Measurements from ENCODE around the gene CPZ. TPM values are rescaled to one million over a fixed set of nuclear protein-coding genes. Genes with fewer than 3 reads are reported as not detected.

CPZ gene
- total RNA-seq, 1 donor from 2014 or later: 0.27 TPM

DNA sequence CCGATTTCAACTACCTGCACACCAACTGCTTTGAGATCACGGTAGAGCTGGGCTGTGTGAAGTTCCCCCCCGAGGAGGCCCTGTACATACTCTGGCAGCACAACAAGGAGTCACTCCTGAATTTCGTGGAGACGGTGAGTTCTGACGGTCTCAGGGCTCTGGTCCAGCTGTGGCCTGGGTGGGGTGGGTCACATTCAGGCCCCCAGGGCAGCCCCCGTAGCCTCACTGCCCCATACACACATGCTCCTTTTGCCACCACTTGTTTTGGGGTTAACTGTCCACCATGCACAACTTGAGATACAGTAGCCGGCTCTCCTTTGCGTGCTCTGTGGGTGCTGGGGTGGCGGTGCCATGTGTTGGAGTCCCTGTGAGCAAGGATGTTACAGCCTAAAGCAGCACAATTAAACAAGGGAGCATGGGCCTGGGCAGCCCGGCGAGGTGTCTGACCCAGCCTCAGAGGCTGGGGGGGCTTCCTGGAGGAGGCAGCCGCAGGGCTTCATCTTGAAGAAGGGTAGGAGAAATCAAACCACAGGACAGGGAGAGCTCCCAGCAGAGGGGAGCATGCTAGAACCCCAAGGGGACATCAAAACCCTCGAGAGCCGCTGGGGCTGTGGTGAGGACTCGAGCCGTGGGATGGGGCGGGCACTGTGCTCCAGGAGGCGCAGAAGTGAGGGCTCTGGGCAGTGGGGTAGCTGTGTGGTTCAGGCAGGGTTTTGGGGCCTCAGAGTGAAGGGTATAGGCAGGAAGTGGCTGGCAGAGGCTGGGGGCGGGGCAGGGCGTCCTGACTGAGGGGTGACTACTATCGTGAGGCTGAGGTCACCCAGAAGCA is 22.0 kb downstream of the CPZ start:
- Mint-ChIP-seq H3K4me3 (ENCODE audit: unreplicated experiment) (no peak overlapping the region), H3K27ac (ENCODE audit: unreplicated experiment) (no peak overlapping the region), H3K9me3 (ENCODE audit: unreplicated experiment) (peaks cover 1% of the 10 kb centered on the region), H3K4me1 (ENCODE audit: low read depth, unreplicated experiment) (no peaks in the 10 kb centered on the region), H3K27me3 (ENCODE audit: unreplicated experiment) (peaks cover 1% of the 10 kb centered on the region), H3K36me3 (ENCODE audit: unreplicated experiment) (no peaks in the 10 kb centered on the region)
- TF ChIP-seq, protein P1, sequence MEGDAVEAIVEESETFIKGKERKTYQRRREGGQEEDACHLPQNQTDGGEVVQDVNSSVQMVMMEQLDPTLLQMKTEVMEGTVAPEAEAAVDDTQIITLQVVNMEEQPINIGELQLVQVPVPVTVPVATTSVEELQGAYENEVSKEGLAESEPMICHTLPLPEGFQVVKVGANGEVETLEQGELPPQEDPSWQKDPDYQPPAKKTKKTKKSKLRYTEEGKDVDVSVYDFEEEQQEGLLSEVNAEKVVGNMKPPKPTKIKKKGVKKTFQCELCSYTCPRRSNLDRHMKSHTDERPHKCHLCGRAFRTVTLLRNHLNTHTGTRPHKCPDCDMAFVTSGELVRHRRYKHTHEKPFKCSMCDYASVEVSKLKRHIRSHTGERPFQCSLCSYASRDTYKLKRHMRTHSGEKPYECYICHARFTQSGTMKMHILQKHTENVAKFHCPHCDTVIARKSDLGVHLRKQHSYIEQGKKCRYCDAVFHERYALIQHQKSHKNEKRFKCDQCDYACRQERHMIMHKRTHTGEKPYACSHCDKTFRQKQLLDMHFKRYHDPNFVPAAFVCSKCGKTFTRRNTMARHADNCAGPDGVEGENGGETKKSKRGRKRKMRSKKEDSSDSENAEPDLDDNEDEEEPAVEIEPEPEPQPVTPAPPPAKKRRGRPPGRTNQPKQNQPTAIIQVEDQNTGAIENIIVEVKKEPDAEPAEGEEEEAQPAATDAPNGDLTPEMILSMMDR (IDR thresholded peaks at IDR 0.05; ENCODE audit: partially characterized antibody, unreplicated experiment): no peak
- DNase-seq: peak; percentile 10

DNA sequence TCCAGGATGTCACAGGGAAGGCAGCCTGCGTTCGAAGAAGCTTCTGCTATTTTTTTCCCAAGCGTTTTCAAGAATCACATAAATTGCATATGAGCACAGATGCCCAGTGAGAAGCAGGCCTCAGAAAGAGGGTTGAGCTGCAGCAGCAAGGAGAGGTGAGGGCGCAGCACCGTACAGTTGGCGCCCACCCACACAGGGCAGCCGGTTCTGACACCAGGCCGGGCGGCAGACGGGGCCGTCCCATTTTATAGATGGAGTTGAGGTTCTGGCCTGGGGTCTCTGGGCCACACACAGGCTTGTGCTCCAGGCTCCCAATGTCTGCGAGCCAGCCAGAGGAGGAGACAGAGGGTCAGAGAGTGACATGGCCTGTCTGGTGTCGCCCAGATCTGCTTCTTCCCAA is 22.8 kb downstream of the CPZ start:
- DNase-seq: no peak
- Mint-ChIP-seq H3K27ac (ENCODE audit: unreplicated experiment) (no peak overlapping the region), H3K27me3 (ENCODE audit: unreplicated experiment) (peaks cover 1% of the 10 kb centered on the region), H3K36me3 (ENCODE audit: unreplicated experiment) (no peaks in the 10 kb centered on the region), H3K9me3 (ENCODE audit: unreplicated experiment) (peaks cover 1% of the 10 kb centered on the region), H3K4me3 (ENCODE audit: unreplicated experiment) (no peak overlapping the region), H3K4me1 (ENCODE audit: low read depth, unreplicated experiment) (no peaks in the 10 kb centered on the region)
- TF ChIP-seq, protein P1 (IDR thresholded peaks at IDR 0.05; ENCODE audit: partially characterized antibody, unreplicated experiment): no peak

DNA sequence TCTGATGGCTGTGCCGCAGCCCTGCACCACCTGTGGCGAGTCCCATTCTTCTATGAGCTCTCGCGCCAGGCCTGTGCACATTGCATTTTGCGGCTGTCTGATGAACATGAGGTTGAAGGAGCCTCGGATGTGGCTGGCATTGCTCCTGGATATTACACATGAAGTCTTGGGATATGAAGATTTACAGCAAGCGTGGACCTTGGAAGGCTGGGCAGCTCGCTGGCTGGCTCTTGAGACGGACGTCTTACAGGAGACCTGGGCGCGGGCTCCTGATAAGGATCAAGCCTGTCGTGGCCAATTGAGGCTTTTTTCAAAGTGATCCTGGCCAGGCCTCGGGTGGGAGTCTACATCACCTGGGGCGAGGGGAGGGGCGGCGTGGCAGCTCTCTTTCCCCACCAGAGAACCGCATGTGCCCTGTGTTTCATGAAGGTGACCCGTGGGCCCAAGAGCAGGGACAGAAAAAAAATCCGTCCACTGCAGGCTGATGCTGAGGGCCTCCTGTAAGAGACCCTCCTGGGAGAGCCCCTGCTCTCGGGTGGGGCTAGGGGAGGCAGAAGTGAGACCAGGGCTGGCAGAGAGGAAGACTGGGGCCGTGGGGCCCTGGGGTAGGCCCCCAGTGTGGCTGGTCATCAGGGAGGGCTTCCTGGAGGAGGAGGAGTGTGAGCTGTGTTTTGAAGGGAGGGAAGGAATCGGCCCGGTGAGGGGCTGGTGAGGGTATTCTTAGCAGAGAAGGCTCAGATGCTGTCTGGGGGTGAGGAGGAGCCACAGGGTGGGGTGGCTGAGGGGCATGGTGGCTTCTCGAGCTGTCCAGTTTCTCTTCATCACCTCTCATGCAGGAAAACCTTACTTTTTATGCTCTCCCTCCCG is 23.6 kb downstream of the CPZ start:
- H3K27me3 Mint-ChIP-seq (ENCODE audit: unreplicated experiment): peaks cover 1% of the 10 kb centered on the region
- TF ChIP-seq, protein P1 (IDR thresholded peaks at IDR 0.05; ENCODE audit: partially characterized antibody, unreplicated experiment): no peak
- peak; percentile 9 for DNase-seq
- H3K36me3 Mint-ChIP-seq (ENCODE audit: unreplicated experiment): no peaks in the 10 kb centered on the region
- H3K4me1 Mint-ChIP-seq (ENCODE audit: low read depth, unreplicated experiment): no peaks in the 10 kb centered on the region
- H3K4me3 Mint-ChIP-seq (ENCODE audit: unreplicated experiment): no peak overlapping the region
- H3K9me3 Mint-ChIP-seq (ENCODE audit: unreplicated experiment): peaks cover 1% of the 10 kb centered on the region
- no peak overlapping the region for H3K27ac Mint-ChIP-seq (ENCODE audit: unreplicated experiment)

DNA sequence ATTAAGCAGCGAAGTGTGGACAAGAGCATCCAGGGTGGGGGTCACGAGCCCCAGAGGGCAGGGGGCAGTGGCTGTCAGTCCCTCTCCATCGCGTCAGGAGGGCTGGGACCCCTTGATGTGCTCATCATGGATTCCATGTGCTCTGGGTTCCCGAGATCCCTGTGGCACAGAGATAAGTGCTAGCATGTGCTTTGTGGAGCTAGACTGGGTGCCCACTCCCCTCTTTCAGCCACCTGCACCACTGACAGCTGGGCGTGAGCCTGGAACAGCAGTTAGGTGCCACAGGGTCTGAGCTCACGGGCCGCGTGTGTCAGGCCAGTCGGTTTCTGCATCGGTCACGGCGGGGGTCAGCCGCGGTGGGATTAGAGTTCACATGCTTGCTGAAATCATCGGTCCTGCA is 24.3 kb downstream of the CPZ start:
- H3K4me3 Mint-ChIP-seq (ENCODE audit: unreplicated experiment): no peak overlapping the region
- no peak overlapping the region for H3K27ac Mint-ChIP-seq (ENCODE audit: unreplicated experiment)
- no peaks in the 10 kb centered on the region for H3K36me3 Mint-ChIP-seq (ENCODE audit: unreplicated experiment)
- H3K4me1 Mint-ChIP-seq (ENCODE audit: low read depth, unreplicated experiment): no peaks in the 10 kb centered on the region
- no peak for DNase-seq
- peaks cover 1% of the 10 kb centered on the region for H3K27me3 Mint-ChIP-seq (ENCODE audit: unreplicated experiment)
- H3K9me3 Mint-ChIP-seq (ENCODE audit: unreplicated experiment): peaks cover 1% of the 10 kb centered on the region
- TF ChIP-seq, protein P1 (IDR thresholded peaks at IDR 0.05; ENCODE audit: partially characterized antibody, unreplicated experiment): no peak
